Umbilical cord (tissue), 2 donors: ENCODE data around the gene DSTYK. TPM values are rescaled to one million over a fixed set of nuclear protein-coding genes. Genes with fewer than 3 reads are reported as not detected.
"Not testable (repeated sequence)": the region's sequence is repeated elsewhere in the genome, so short reads cannot be mapped to it uniquely, and the experiment has no call there.

ENCODE experiments used
- DNase-seq: peaks from one replicate; pipeline ENCODE4 v3.0.0-alpha.2; 2015; ENCODE audit warnings: low spot score
- total RNA-seq: library from RNA; depleted of rRNA; stranded (reverse); fragments of >200 nt; gene quantifications from one replicate; pipeline ENCODE4 v1.2.3, GENCODE V29; 2014; ENCODE audit warnings: low replicate concordance; ENCODE audit not compliant: insufficient read depth

The DSTYK gene
- total RNA-seq, 1 donor from 2014 or later: 14.0 TPM

DNA sequence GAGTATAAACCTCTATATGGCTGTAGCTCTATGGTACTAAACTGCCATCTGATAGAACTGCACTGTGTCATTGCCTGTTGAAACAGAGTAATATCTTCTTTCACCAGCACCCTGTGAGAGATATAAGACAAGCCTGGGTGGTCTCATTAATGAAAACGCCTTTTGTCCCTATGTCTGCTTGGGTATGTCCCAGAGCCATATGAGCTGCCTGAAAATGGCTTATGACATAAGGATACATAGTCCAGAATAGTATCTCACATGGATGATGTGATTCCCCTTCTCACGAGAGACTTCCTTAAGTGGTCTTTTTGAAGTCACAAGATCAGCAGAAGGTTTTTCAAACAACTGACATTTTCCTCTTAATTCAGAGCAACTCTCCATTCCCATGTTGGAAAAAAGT is 8.9 kb upstream of the DSTYK start:
- no peak for DNase-seq

DNA sequence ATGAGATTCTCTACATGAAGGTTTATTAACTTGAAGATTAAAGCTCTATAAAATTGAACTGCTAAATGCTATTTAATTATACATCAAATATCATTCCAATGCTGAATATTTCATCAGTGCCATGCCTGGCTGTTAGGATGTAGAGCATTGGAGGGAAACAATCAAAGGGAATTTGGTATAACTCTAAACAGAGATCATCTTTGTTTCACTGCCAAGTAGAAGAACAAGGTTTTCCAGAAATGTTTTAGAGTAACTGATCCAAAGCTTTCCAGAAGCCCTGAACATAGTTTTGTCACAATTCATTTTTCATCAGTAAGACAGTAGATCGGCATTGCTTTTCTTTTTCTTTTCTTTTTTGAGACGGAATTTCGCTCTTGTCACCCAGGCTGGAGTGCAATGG is 5.9 kb upstream of the DSTYK start:
- peak; percentile 28 for DNase-seq

DNA sequence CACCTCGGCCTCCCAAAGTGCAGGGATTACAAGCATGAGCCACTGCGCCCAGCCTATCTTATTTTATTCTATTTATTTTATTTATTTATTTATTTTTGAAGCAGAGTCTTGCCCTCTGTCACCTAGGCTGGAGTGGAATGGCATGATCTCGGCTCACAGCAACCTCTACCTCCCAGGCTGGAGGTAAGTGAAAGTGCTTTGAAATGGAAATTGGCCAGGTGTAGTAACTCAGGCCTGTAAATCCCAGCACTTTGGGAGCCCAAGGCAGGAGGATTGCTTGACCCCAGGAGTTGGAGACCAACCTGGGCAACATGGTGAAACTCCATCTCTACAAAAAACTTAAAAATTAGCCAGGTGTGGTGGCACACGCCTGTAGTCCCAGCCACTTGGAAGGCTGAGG is 5.1 kb upstream of the DSTYK start:
- no peak for DNase-seq

DNA sequence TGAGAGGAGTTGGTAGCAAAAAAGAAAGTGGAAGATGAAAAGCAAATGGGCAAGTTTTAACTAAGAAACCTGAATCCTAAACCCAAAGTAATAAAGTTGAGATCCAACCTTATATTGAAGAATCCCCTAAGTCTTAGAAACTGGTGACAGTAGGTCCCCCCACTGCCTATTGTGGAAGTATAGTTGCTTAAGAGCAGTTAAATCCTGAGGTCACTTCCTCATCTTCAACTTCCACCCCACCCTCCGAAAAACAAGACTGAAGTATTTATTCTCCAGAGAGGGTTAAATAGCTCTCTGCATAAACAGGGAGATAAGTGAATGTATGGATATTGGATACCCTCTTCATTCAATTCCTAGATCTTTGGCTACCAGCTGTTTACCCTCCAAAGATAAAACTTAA is 3.3 kb upstream of the DSTYK start:
- DNase-seq: no peak

- DNase-seq: no peak
Measured at GRCh38 chr1:205211839-205212536, 486 bp upstream of the DSTYK start.

- no peak for DNase-seq
Measured at GRCh38 chr1:205210756-205211168, 740 bp downstream of the DSTYK start.

DNA sequence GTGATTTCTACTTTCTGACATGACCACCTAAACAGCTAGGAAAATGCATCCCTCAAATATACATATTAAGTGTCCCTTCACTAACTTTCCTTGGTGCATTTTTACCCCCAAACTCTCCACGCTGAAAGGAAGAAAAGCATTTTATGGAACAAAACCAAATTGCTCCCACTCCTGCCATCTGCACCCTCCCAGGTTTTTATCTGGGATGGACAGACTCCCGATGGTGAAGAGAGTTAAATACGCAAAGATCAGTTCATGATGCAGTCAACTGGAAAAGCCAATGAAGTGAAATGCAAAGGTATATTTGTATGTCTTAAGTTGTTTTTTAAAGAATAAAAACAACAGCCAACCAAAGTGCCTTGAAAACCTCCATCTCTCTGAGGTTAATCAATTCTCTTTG is 2.7 kb downstream of the DSTYK start:
- DNase-seq: no peak

DNA sequence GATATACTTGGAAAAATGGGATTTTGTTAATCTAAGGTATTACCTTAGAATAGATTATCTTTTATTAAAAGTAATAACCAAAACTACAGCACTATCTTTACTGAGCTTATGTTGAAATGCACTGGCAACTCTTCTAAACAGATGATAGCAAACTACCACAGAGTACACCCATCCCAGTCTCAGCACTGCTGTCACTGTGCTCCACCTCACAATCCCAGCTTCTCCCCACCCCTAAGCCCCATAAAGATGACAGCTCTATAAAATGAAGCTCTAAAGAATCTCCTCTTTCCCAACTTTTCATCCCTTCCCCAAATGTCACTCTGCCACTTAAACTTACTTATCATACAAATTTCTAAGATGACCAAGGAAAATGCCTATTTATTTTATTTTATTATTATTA is 6.4 kb downstream of the DSTYK start:
- DNase-seq: peak; percentile 37

DNA sequence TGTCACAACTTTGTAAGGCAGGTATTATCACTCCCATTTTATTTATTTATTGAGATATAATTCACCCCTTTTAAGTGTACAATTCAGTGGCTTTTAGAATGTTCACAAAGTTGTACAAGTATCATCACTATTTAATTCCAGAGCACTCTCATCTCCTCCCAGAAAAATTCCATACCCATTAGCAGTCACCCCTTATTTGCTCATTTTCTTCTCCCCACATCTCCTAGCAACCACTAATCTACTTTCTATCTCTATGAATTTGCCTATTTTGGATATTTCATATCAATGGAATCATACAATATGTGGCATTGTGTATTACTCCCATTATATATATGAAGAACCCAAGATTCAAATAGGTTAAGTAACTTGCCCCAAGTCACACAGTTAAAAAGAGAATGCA is 7.0 kb downstream of the DSTYK start:
- DNase-seq: no peak

GRCh38 chr1:205199931-205200299 is 11.6 kb downstream of the DSTYK start:
- DNase-seq: no peak

- DNase-seq: no peak
Measured at GRCh38 chr1:205199090-205199930, 12.2 kb downstream of the DSTYK start.

DNA sequence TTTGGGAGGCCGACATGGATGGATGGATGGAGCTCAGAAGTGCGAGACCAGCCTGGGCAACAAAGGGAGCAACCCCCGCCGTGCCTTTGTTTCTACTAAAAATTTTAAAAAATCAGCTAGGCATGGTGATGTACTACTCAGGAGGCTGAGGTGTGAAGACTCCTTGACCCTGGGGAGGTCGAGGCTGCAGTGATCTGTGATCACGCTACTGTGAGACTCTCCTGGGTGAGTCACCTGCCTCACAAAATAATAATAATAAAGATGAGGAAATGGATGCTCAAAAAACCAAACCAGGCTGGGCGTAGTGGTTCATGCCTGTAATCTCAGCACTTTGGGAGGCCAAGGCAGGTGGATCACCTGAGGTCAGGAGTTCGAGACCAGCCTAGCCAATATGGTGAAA is 19.2 kb downstream of the DSTYK start:
- DNase-seq: no peak

- DNase-seq: no peak
Measured at GRCh38 chr1:205191622-205192021, 19.9 kb downstream of the DSTYK start.

GRCh38 chr1:205190845-205191577 is 20.5 kb downstream of the DSTYK start:
- peak; percentile 43 for DNase-seq

GRCh38 chr1:205189131-205189530 is 22.4 kb downstream of the DSTYK start:
- no peak for DNase-seq

DNA sequence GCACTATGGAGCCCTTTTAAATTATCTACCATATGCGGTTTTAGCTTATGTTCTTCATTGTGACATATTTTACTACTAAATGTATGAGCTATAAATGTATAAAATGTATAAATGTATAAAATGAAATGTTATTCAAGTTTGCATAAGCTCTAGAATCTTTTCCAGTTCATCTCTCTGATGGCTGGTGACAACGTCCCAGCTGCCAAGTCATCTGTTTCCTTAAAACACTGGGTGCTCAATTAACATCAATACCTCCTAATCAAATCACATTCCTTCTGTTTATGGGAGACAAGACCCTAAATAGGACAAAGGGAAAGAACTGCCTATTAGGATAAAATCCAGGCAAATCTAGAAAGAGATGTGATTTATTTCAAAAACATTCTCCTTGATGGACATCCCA is 22.9 kb downstream of the DSTYK start:
- DNase-seq: no peak

GRCh38 chr1:205188098-205188497 is 23.4 kb downstream of the DSTYK start:
- DNase-seq: no peak

DNA sequence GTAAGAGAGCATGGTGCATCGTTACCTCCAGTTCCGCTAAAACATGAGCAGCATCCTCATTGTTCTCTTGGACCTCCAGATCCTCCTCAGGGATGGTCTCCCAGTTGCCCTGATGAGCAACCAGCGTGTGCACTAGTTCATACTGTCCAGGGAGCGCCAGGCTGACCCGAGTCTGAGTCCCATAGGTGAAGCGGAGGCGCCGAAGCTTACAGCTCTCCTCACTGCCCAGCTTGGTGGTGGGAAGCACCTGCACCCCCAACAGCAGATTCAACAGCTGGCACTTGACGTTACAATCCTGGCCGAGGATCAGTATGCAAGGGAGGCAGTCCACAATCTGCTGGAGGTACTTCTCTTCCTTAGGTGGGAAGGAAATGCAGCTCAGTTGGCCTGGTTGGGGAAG is 24.1 kb downstream of the DSTYK start:
- no peak for DNase-seq

GRCh38 chr1:205186191-205186590 is 25.3 kb downstream of the DSTYK start:
- DNase-seq: no peak

GRCh38 chr1:205183676-205184335 is 27.7 kb downstream of the DSTYK start:
- DNase-seq: peak; percentile 83

- no peak for DNase-seq
Measured at GRCh38 chr1:205182930-205183329, 28.6 kb downstream of the DSTYK start.

DNA sequence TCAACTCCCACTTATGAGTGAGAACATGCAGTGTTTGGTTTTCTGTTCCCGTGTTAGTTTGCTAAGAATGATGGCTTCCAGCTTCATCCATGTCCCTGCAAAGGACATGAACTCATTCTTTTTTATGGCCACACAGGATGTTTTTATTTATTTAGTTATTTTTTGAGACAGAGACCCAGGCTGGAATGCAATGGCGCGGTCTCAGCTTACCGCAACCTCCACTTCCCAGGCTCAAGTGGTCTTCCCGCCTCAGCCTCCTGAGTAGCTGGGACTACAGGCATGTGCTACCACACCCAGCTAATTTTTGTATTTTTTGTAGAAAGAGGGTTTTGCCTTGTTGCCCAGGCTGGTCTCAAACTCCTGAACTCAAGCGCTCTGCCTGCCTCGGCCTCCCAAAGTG is 31.2 kb downstream of the DSTYK start:
- DNase-seq: not testable (repeated sequence)
